AG04450 (cell line): ENCODE data around the gene IGSF11. TPM values are rescaled to one million over a fixed set of nuclear protein-coding genes. Genes with fewer than 3 reads are reported as not detected.

ENCODE experiments used
- CTCF ChIA-PET: fragments of 300-600, 350-600 bp; formaldehyde crosslinking; extraction: SDS; loops from one replicate; lab custom pipeline; 2022; ENCODE audit warnings: antibody characterized with exemption, inconsistent platforms; lab: Charles Lee
- POLR2A ChIA-PET: fragments of 350-600 bp; formaldehyde crosslinking; extraction: SDS; loops from one replicate; lab custom pipeline; 2021; ENCODE audit warnings: antibody characterized with exemption, inconsistent platforms; lab: Yijun Ruan, JAX
- DNase-seq: peaks from one replicate; pipeline ENCODE4 v3.0.0-alpha.2; 2011; ENCODE audit warnings: low read depth, low spot score
- H3K27ac ChIP-seq: one replicate; pipeline ENCODE4 v1.5.1; 2012; ENCODE audit warnings: low read depth, low read length, control low read depth
- H3K27me3 ChIP-seq: one replicate; pipeline ENCODE4 v1.6.0; 2012; ENCODE audit warnings: low read length; ENCODE audit not compliant: control insufficient read depth, insufficient read depth
- H3K4me3 ChIP-seq: 2 replicates; pipeline ENCODE4 v1.5.1; 2011; ENCODE audit warnings: mild to moderate bottlenecking, low read depth, low read length, control low read depth
- H3K9me3 ChIP-seq: 2 replicates; pipeline ENCODE4 v1.5.1; 2012; ENCODE audit warnings: low read length; ENCODE audit not compliant: control insufficient read depth, insufficient read depth
- CTCF ChIP-seq: IDR thresholded peaks from 2 replicates; pipeline ENCODE4 v1.5.1; 2011; ENCODE audit warnings: low read depth, low read length, control low read depth, inconsistent platforms
- polyA plus RNA-seq: library from polyadenylated mRNA; depleted of rRNA; stranded (reverse); fragments of >200 nt; gene quantifications from 2 replicates; pipeline ENCODE4 v1.2.3, GENCODE V29; 2011

IGSF11 gene
- polyA plus RNA-seq, 1 experiment: 0.05 TPM

DNA sequence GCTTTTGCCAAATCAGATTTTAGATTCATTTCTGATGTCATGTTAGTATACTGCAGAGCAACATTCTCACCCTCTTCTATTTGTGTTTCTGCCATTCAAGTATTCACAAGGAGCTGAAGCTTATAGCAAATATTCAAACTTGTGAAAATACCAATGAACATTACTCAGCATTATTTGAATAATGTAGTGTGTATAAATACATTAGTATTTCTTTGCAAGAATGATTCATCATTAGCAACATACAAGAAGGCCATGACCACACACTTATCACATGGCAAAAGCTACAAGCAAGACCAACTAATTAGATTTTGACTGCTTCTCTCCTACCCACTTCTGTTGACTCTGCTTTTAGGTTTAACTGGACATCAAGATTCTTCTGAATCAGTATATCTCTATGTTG, 124.9 kb downstream of the IGSF11 start:
- Histone ChIP-seq H3K4me3 (no peak overlapping the region), H3K27ac (no peak overlapping the region), H3K27me3 (no peaks in the 10 kb centered on the region), H3K9me3 (no peaks in the 10 kb centered on the region)
- ChIA-PET CTCF (interaction anchor here (1.0 kb wide), 1 partner anchor 125 kb away, joined by 3 read pairs; the partner anchor contains the start of gene IGSF11), POLR2A (no interaction called here)
- no peak for DNase-seq
- no peak for TF ChIP-seq CTCF

DNA sequence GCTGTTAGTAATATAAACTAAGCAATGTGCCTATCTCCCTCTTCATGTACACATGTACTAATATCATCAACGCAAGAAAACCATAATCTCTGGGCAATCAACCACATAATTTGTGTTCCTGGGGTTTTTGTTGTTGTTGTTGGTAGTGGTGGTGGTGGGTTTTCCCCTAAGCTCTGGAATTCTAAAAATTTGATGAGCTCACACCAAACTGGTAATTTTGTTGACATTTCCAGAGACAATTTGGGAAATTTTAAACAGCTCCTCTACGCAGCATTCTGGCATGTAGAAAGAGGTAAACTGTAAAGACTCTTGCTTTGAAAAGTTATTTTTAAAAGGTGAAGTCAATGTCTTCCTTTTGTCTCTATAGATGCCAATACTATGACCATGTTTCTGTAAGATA, 126.7 kb downstream of the IGSF11 start:
- TF ChIP-seq CTCF: no peak
- Histone ChIP-seq H3K27ac (no peak overlapping the region), H3K27me3 (no peaks in the 10 kb centered on the region), H3K9me3 (no peaks in the 10 kb centered on the region), H3K4me3 (no peak overlapping the region)
- CTCF ChIA-PET: interaction anchor here (2.5 to 3.3 kb wide), 2 partner anchors 24 to 26 kb away, joined by 11 to 13 read pairs; no protein-coding TSS in a partner anchor
- DNase-seq: no peak
- POLR2A ChIA-PET: no interaction called here

DNA sequence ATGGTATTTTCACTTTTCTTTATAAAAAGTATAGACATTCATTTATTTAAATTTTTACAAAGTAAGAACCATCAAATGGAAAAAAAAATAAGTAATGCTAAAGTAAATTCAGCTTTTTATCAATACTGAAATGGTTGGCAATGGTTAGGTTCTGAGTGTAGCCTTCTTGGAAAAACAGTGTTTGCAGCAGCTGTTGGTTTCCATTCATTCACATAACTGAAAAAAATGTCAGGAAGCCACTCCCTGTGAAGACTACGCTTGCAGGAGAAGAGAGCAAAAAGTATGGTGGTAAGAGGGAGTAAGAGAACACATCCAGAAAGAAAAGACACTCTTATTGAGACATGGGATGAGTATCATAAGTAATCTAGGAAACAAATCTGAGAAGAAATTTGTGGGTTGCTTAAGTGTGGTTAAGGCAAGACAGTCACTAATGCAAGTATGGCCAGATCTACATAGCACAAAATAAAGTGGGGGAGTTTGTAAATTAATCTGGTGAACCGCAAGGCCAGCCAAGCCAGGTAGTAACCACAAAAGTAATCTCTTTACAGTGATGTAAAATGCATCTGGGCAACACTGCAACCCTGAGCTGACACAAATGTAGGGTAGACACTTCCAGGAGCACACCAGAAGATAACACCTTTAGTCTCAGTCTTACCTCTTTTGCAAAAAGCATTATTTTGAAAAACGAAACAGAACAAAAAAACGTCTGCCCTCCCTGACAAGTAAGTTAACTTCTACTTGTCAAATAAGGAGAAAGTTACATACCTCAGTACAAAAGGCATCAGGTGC, 133.7 kb downstream of the IGSF11 start:
- TF ChIP-seq CTCF: no peak
- H3K4me3 ChIP-seq: no peak overlapping the region
- H3K27me3 ChIP-seq: no peaks in the 10 kb centered on the region
- no peak overlapping the region for H3K27ac ChIP-seq
- DNase-seq: no peak
- CTCF ChIA-PET: interaction anchor here (1.0 kb wide), 1 partner anchor 17 kb away, joined by 6 read pairs; no protein-coding TSS in a partner anchor
- H3K9me3 ChIP-seq: no peaks in the 10 kb centered on the region
- POLR2A ChIA-PET: no interaction called here

- no peak for TF ChIP-seq CTCF
- ChIA-PET CTCF (interaction anchor here (3.2 kb wide), 1 partner anchor 7 kb away, joined by 36 read pairs; no protein-coding TSS in a partner anchor), POLR2A (no interaction called here)
- no peak overlapping the region for H3K4me3 ChIP-seq
- no peaks in the 10 kb centered on the region for H3K27me3 ChIP-seq
- H3K27ac ChIP-seq: no peak overlapping the region
- DNase-seq: no peak
- no peaks in the 10 kb centered on the region for H3K9me3 ChIP-seq
These were observed 144.4 kb downstream of the IGSF11 start for GRCh38 chr3:118890206-118890605.

DNA sequence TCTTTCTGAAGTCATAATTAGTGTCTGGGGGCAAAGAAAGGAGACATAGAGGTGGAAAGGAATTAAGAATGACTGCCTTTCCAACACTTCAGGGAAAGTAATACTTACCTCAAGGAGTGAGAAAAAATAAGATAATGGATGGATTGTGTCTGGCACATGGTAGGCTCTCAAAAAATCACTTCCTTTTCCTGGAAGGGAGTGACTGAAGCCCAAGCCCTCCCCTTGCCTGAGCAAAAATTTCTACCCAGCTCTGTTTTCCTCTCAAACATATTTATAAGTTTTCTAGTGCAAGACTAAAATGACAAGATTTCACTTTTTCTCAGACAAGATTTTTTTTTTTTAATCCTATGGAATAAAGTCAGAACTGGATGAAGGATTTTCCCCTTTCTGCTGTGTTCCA, 145.0 kb downstream of the IGSF11 start:
- no peak overlapping the region for H3K27ac ChIP-seq

More for the DNA sequence above, 145.0 kb downstream of the IGSF11 start:
- TF ChIP-seq CTCF: no peak
- ChIA-PET POLR2A (no interaction called here), CTCF (no interaction called here)
- H3K9me3 ChIP-seq: no peaks in the 10 kb centered on the region
- DNase-seq: no peak
- H3K4me3 ChIP-seq: no peak overlapping the region
- no peaks in the 10 kb centered on the region for H3K27me3 ChIP-seq
